Cardiac fibroblast (primary cell): Measurements from ENCODE around the gene FGD3.

Source experiments
- DNase-seq, 2 donors: peaks; one replicate each; pipeline versions ENCODE4 v3.0.0 to v3.0.0-alpha.2; 2010; ENCODE audit warnings: low read depth in 2 of 2
- H3K4me3 ChIP-seq, 2 donors: replicated peaks in 1 of 2; 1 replicate in 1 of 2; 2 replicates in 1 of 2; pipeline ENCODE4 v1.5.1; 2011; ENCODE audit warnings: low read depth in 2 of 2, low read length in 2 of 2, mild to moderate bottlenecking in 2 of 2, moderate library complexity in 1 of 2
- TF ChIP-seq, protein P1 (sequence below): IDR thresholded peaks from one replicate; pipeline ENCODE4 v1.5.1; 2011; ENCODE audit warnings: low read depth, mild to moderate bottlenecking, low read length, inconsistent platforms

Gene FGD3

DNA sequence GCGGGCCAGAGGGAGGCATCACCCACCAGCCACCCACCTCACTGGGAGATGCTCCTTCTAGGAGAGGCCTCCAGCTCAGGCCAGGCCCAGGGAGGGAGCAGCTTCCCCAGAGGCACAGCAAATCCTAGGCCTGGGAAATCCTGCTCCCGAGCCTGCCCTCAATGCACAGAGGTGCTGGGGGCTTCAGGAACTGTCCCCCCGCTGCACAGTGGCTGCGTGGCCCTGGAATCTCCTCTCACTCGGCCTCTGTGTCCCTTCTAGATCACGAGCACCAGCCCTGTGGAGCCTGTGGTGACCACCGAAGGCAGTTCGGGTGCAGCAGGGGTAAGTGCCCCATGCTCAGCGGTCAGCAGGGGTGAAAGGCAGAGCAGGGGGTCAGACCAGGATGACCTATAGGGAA, 74.7 kb downstream of the FGD3 start:
- no peak overlapping the region for H3K4me3 ChIP-seq
- no peak for DNase-seq
- TF ChIP-seq, protein P1, sequence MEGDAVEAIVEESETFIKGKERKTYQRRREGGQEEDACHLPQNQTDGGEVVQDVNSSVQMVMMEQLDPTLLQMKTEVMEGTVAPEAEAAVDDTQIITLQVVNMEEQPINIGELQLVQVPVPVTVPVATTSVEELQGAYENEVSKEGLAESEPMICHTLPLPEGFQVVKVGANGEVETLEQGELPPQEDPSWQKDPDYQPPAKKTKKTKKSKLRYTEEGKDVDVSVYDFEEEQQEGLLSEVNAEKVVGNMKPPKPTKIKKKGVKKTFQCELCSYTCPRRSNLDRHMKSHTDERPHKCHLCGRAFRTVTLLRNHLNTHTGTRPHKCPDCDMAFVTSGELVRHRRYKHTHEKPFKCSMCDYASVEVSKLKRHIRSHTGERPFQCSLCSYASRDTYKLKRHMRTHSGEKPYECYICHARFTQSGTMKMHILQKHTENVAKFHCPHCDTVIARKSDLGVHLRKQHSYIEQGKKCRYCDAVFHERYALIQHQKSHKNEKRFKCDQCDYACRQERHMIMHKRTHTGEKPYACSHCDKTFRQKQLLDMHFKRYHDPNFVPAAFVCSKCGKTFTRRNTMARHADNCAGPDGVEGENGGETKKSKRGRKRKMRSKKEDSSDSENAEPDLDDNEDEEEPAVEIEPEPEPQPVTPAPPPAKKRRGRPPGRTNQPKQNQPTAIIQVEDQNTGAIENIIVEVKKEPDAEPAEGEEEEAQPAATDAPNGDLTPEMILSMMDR = no peak

DNA sequence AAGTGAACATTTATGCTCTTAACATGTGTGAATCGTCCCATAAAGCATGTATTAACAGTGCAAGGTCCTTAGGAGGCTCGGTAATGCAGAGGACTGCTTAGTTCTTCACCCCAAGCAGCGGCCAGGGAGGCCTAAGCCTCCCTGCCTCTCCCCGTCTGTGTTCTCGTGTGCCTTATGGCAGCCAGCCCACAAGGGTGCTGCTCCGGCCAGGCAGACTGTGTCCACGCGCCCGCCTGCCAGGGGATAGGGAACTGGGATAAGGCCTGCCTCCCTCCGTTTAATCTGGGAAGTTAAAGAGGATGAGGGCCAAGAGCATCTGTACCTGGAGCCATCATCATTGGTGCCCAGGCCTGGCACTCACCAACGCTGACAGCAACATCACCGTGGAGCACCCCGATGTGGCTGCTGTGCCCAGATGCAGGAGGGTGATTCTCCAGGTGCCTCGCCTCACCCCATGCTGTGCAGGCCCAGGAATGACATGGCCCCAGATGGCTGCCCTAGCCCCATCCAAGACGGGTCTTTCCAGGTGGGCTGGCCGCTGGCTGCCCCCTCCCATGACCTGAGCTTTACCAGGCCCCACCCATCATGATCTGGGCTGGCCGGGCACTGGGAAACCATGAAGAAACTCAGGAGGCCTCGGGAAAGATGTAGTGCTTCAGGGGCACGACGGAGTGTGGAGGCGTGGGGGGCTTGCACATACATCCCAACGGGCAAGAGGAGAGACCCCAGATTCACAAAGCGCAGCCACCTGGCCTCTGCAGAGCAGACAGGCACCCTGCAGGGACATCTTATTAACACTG, 75.6 kb downstream of the FGD3 start:
- TF ChIP-seq, protein P1 = no peak
- H3K4me3 ChIP-seq = no peak overlapping the region
- no peak for DNase-seq

DNA sequence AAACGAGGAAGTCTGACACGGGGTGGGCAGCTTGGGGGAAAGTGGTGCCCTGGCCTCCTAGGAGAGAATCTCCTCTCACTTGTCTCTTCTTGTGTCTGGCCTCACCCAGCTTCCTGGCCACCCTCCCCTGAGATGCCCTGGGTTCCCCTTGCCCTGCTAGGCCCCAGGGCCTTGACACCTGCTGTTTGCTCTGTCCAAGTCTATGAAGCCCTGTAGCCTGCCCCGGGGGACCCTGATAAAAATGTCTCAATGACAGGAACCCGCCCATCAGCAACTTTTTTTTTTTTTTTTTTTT, 76.1 kb downstream of the FGD3 start:
- DNase-seq = no peak
- H3K4me3 ChIP-seq = no peak overlapping the region
- TF ChIP-seq, protein P1 = no peak

DNA sequence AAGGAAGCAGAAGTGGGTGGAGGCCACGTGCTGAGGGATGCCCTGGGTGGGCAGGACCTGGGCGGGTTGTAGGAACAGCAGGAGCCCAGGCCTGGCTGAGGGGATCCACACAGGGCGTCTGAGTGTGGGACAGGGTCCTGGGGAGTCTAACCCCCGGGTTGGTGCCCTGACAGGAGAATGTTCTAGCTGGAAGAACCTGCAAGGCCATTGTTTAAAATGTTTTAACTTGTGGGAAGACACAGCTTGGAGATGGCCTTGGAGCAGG, 77.3 kb downstream of the FGD3 start:
- TF ChIP-seq, protein P1 = no peak
- H3K4me3 ChIP-seq = no peak overlapping the region
- DNase-seq = no peak

DNA sequence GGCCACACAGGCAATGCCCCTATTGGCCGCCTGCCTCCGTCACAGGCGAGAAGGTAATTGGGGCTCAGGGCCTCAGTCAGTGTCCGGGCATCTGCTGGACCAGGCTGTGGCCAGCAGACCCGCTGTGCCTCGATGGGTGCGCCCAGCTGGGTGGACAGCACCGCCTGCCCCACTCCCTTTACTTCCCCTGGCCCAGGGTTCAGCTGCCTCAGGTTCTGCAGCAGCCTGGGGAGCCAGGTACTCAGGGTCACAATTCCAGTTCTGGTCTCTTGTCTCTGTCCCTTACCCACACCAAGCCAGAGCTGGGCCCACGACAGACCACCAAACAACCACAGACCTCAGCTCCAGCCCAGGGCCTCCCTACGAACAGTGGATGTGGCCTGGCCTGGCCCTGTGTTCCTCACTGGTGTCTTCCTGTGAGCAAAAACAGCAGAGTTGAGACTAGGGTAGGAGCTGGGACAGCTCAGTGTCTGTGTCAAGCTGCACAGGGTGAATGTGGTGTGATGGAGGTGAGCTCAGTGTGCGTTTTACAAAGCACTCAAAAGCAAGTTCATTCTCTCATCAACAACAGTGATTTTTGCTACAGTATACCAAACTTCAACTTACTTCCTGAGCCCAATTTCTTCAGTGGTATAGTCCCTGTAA, 77.8 kb downstream of the FGD3 start:
- TF ChIP-seq, protein P1 = no peak

DNA sequence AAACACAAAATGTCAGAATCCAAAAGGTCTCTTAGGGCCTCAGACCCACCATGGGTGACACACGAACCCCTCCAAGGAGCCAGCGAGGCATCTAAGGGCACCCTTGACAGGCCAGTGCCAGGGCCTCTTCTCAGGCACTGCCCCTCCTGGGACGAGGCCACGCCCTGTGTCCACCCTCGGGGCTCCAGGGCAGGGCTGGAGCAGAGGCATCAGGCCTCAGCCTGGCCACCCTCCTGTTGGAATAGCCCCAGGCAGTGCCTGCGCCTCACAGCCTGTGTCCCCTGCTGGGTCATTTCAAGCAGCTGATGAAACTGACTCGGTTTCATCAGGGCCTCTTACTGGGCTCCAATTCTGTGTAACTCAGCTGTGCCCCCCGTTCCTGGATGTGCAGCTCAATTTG, 78.4 kb downstream of the FGD3 start:
- no peak for DNase-seq
- no peak overlapping the region for H3K4me3 ChIP-seq
- TF ChIP-seq, protein P1 = no peak

More for the DNA sequence above, 77.8 kb downstream of the FGD3 start:
- H3K4me3 ChIP-seq = no peak overlapping the region
- DNase-seq = no peak

DNA sequence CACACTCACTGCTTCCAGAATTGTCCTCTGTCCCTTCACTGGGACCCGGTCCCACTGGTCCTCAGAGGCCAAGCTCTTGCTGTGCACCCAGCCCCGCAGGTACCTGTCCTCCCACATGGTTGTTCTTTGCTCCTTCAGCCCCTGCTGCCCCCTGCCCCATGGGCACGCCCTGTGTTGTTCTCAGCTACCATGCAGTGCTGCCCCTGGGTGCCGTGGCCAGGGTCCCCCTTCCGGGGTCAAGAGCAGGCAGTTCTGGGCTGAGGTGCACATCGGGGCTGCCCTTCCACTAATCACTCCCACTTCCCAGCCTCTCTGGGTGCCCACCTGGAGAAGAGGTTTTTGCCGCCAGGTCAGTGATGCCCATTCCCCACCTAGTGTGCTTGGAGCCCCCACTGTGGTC, 79.3 kb downstream of the FGD3 start:
- TF ChIP-seq, protein P1 = no peak
- DNase-seq = no peak
- H3K4me3 ChIP-seq = no peak overlapping the region
